Stimulated activated CD8-positive, alpha-beta memory T cell treated with anti-CD3 and anti-CD28 coated beads, Interleukin-15, amount 100 ng/mL, for 48 hours (primary cell): ENCODE results near the gene PARD6B.
A peak's percentile ranks its signal among the peaks of the same experiment; 100 is the strongest.
"Not testable (repeated sequence)": the region's sequence is repeated elsewhere in the genome, so short reads cannot be mapped to it uniquely, and the experiment has no call there.

ENCODE experiments used
- DNase-seq, 2 donors: peaks; one replicate each; pipeline ENCODE4 v3.0.0-alpha.2; 2020; ENCODE audit warnings: low read depth in 2 of 2

The PARD6B gene

DNA sequence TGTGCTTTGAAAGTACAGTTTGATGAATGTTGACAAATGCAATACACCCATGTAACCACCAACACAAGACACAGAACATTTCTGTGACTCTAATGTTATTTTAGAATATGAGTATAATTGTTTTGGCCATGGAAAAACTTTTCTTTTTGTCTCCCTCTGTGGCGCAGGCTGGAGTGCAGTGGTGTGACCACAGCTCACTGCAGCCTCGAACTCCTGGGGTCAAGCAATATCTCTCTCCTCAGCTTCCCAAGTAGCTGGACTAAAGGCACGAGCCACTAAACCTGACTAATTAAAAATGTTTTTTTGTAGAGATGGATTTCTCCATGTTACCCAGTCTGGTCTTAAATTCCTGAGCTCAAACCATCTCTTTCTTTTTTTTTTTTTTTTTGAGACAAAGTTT, 43.1 kb downstream of the PARD6B start:
- no peak for DNase-seq

GRCh38 chr20:50776122-50776817, 44.9 kb downstream of the PARD6B start:
- no peak for DNase-seq

DNA sequence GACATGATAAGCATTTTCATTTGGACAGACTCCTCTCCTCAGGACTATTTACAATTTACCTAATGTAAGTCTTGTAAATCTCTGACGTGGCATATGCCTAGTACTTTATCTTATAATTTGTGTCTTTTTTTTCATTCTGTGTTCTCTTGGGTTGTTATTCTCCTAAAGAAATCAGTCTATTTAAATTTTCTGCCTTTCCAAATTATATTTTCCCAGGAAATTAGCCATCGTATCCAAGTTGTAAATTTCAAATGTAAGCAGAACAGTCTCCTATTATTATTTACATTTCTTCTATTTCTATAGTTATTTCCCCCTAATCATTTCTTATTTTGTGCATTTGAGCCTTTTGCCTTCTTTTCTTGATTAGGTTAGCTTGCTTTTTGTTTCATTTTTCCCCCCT, 46.0 kb downstream of the PARD6B start:
- DNase-seq, result no peak

GRCh38 chr20:50778994-50779393, 47.6 kb downstream of the PARD6B start:
- DNase-seq, result not testable (repeated sequence)

DNA sequence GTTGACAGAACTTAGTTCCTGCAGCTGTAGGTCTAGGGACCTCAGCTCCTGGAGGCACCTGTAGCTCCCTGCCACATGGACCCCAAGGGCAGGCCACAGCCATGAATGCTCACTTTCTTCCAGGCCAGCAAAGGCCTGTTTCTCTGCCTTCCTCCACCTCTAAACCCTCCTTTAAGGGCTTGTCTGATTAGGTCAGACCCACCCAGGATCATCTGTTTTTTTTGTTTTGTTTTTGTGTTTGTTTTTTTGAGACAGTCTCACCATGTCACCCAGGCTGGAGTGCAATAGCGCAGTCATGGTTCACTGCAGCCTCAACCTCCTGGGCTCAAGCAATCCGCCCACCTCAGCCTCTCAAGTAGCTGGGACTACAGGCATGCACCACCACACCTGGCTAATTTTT, 52.0 kb downstream of the PARD6B start:
- no peak for DNase-seq

DNA sequence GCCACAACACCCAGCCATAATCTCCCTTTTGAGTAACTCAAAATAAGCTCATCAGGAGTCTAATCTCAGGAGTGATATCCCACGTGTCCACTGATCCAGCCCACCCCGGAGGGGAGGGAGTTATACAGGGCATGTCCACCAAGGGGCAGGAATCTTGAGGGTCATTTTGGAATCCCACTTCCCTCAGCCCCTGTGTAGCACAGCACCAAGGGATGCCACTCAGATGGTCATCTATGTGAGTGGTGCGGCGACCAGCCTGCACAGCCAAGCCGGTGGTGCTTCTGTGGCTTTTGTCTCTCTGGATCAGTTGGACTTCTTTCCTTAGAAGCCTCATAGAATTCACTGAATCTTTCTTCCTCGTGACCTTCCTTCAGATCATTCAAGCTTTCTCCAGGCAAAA, 52.5 kb downstream of the PARD6B start:
- no peak for DNase-seq

GRCh38 chr20:50784464-50784863, 53.1 kb downstream of the PARD6B start:
- no peak for DNase-seq

- no peak for DNase-seq
These were observed 55.3 kb downstream of the PARD6B start for GRCh38 chr20:50786703-50787102.

DNA sequence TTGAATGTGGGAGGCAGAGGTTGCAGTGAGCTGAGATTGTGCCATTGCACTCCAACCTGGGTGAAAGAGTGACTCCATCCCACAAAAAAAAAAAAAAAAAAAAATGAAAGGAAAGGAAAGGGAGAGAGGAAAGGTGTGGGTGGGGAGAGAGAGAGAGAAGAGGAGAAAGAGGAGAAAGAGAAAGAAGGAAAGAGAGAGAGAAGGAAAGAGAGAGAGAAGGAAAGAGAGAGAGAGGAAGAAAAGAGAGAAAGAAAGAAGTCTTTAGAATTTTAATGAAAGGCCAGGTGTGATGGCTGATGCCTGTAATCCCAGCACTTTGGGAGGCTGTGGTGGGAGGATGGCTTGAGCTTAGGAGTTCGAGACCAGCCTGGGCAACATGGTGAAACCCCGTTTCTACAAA, 55.8 kb downstream of the PARD6B start:
- no peak for DNase-seq

DNA sequence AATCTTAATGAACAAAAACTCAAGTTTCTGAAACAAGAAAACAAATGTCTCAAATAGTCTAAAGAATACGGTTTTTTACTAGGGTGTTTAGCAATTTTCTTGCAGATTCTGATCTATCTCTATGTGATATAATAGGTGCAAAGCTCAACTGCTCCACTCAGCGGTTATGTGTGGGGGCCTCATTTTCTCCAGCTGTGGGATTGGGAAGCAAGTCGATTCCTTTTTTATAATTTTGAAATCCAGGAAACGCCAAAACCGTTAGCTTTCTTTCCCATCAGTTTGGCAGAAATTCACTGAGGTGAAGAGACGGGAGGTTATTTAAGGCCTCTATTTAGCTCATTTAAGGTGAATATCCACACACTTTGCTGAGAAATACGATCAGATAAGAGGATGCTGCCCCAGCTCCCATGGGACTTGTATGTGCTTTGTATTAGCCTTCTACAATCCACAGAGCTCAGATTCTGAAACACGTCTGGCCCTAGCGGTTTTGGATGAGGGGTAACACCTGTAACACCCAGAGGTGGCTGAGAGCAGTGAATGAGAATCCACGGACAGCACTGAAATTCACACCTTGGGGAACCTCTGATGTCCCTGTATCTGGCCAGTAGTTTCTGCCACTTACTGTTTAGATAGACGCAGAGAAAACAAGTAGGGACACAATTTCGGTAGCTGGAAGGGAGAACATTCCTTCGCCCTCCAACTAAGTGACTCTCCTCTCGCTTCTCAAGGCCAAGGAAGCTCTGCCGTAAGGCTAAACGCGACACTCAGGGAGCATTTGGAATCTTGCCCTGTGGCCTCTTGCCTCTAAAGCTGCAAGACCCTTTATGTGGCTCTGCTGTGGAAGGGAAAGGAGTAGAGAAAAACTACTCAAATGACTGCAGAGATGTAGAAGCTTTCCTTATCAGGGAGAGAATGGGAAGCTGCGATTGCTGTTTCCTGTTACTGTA, 56.9 kb downstream of the PARD6B start:
- no peak for DNase-seq

DNA sequence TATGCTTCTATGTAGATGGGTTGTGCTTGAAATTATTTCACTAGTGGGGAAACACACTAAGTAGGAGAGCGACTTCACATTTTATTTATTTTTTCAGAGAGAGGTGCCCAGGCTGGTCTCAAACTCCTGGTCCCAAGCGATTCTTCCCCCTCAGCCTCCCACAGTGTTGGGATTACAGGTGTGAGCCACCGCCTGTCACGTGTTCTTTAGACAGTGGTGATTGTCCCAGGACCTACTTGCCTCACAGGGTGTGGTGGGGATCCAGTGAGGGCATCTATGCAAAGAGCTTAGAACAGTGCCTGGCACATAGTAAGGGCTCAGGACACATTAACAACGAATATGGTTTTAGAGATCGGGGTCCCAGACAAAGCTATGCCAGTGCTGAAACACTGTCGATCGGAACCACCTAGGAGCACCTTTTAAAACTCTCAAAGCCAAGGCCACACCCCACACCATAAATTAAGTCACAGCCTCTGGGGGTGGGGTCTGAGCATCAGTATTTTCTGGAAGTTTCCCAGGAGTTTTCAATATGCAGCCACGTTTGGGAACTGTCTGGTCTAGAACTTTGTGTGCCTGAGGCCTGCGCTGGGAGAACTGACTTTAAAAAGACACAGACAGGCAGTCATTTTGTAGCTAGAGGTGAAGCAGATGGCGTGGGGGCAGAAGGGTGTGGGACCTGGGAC, 58.7 kb downstream of the PARD6B start:
- no peak for DNase-seq

GRCh38 chr20:50790651-50791277, 59.4 kb downstream of the PARD6B start:
- DNase-seq, result peak; percentile 70 to 75

DNA sequence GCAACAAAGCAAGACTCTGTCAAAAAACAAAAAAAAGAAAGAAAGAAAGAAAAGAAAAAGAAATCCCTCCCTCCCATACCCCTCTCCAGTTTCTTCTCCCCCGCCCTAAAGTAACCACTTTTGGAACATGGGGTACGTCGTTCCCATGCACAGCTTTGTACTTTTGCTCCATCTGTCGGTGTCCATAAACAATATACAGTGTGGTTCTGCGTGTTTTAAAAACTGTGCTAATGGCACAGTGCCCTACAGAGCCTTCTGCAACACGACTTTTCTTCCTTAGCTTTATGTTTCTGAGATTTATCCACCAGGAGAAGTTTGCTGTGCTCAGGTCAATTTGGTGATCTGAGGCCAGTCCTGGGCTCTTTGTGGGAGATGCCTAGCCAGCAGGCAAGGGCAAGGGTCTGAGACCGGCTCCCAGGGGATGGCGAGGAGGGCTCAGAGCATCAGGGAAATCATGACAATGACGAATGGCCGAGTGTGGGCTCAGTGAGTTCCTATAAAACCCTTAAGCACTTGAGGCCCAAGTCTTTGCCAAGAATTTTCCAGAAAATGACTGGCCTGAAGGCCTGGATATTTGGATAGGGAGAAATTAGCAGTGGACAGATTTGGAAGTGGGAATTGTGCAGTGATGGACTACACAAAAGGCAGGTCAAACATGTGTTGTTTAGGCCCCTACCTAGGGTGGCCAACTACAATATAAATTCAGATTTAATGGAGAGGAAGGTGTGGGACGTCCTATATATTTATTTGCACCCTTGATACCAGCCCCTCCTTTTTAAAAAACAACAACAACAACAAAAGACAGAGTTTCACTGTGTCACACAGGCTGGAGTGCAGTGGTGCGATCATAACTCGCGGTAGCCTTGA, 61.6 kb downstream of the PARD6B start:
- no peak for DNase-seq

DNA sequence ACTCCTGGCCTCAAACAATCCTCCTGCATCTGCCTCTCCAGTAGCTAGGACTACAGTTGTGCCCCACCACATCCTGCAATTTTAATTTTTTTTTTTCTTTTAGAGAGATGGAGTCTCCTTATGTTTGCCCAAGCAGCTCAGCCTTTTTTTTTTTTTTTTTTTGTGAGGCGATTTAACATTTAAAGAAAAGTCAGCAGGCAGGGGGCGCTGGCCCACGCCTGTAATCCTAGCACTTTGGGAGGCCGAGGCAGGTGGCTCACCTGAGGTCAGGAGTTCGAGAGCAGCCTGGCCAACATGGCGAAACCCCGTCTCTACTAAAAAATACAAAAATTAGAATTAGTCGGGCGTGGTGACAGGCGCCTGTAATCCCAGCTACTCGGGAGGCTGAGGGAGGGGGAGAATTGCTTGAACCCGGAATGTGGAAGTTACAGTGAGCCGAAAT, 62.2 kb downstream of the PARD6B start:
- not testable (repeated sequence) for DNase-seq

DNA sequence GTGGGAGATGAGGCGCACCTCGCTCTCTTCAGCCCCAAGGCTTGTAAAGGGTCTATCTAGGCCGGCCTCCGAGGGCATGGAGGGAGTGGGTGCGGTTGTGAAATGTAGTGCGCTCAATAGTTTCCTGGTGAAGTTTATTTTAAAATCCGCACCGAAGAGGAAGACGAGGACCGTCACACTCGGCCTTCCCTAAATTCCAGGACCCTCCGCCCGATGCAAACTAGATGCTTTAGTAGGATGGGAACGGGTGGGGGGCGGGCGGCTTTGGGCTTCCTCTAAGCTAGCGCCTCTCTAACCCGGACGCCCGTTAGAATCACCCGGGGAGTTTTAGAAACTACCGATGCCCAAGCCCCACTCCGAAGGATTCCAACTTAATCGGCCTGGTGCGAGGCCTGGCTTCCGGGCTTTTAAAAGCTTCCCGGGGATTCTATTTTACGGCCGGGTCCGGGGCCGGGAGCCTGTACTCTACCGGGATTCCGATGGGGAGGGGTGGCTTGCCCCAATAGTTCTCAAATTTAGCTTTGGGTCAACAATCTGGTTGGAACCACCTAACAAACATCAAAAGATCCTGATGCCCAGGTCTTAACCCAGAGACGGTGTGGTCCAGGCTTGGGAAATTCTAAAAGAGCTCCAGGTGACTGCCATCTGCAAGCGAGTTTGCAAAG, 62.9 kb downstream of the PARD6B start:
- no peak for DNase-seq

GRCh38 chr20:50794846-50795634, 63.7 kb downstream of the PARD6B start, which contains the start of gene BCAS4:
BCAS4 (plus strand) TSS chr20:50795061; CDS start chr20:50795084, 23 bp downstream.
- peak; percentile 80 to 85 for DNase-seq

- DNase-seq, result no peak
These were observed 65.8 kb downstream of the PARD6B start for GRCh38 chr20:50797142-50797541.

GRCh38 chr20:50798650-50799049, 67.3 kb downstream of the PARD6B start:
- no peak for DNase-seq

DNA sequence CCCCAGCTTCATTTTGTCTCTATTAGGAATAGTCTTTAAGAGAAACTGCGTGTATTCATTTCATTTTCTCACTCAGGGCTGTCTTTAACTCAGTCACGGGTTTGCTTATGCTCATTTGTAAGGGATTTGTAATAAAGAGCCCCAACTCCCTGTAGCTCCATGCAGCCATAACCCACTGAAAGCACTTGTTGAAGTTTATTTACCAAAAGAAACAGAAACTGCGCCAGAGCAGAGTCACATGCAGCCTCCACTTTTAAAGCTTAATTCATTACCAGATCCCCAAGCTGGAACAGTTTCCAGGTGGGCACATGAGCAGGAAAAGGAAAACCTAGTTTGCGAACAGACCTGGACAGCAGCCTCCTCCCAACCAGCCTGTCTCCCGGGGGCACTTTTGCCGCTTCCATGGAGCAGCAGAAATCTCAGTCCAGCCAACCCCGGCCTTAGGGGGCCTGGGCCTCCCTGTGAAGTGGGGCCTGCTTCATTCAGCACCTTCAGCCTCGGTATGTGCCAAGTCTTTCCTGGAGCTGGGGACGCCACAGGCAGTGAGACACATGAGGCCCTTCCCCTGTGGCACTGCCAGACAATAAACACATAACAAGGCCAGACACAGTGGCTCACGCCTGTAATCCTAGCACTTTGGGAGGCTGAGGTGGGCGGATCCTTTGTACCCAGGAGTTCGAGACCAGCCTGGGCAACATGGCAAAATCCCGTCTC, 68.0 kb downstream of the PARD6B start:
- DNase-seq, result no peak
